Measurements from ENCODE around the gene DYDC1.

DNA sequence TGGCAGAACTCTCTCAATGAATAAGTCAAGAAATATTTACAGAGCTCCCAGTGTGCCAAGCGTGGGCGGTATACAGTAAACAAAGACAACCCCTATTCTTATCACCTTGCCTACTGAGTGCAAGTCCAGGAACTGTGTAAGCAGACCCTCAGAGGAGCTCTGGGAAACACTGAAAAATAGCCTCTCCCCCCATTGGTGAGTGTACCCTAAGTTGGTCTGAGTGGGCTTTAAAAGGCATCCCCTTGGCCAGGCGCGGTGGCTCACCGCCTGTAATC is 1.2 kb upstream of the DYDC1 start:
- TF ChIP-seq, protein P1, sequence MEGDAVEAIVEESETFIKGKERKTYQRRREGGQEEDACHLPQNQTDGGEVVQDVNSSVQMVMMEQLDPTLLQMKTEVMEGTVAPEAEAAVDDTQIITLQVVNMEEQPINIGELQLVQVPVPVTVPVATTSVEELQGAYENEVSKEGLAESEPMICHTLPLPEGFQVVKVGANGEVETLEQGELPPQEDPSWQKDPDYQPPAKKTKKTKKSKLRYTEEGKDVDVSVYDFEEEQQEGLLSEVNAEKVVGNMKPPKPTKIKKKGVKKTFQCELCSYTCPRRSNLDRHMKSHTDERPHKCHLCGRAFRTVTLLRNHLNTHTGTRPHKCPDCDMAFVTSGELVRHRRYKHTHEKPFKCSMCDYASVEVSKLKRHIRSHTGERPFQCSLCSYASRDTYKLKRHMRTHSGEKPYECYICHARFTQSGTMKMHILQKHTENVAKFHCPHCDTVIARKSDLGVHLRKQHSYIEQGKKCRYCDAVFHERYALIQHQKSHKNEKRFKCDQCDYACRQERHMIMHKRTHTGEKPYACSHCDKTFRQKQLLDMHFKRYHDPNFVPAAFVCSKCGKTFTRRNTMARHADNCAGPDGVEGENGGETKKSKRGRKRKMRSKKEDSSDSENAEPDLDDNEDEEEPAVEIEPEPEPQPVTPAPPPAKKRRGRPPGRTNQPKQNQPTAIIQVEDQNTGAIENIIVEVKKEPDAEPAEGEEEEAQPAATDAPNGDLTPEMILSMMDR (IDR thresholded peaks at IDR 0.05): no peak
- no peak for TF ChIP-seq POLR2AphosphoS5 (IDR thresholded peaks at IDR 0.05)

All from breast epithelium (tissue), 3 donors.